HG02852 (cell line): ENCODE data around the gene SLC22A7.
"Not testable (repeated sequence)": the region's sequence is repeated elsewhere in the genome, so short reads cannot be mapped to it uniquely, and the experiment has no call there.

Experiments
- ATAC-seq: cut with Tn5 transposase; IDR thresholded peaks from one replicate; pipeline ENCODE4 v1.9.1; 2021; ENCODE audit warnings: mild to moderate bottlenecking, moderate library complexity; ENCODE audit not compliant: unreplicated experiment

Gene SLC22A7

GRCh38 chr6:43299338-43300293 is 1.6 kb downstream of the SLC22A7 start:
- no peak for ATAC-seq

GRCh38 chr6:43301081-43301870 is 3.2 kb downstream of the SLC22A7 start:
- no peak for ATAC-seq

- ATAC-seq = no peak
These were observed 4.1 kb downstream of the SLC22A7 start for GRCh38 chr6:43302126-43302525.

- ATAC-seq = not testable (repeated sequence)
These were observed 4.9 kb downstream of the SLC22A7 start for GRCh38 chr6:43303006-43303405.

- no peak for ATAC-seq
These were observed 5.8 kb downstream of the SLC22A7 start for GRCh38 chr6:43303751-43304331.

- ATAC-seq = no peak
These were observed 6.3 kb downstream of the SLC22A7 start for GRCh38 chr6:43304361-43304760.

GRCh38 chr6:43304882-43305281 is 6.8 kb downstream of the SLC22A7 start:
- no peak for ATAC-seq

GRCh38 chr6:43306086-43306485 is 8.0 kb downstream of the SLC22A7 start:
- ATAC-seq = no peak

GRCh38 chr6:43307451-43308100 is 9.5 kb downstream of the SLC22A7 start:
- no peak for ATAC-seq

GRCh38 chr6:43308101-43308989 is 10.3 kb downstream of the SLC22A7 start, which contains the start of gene CRIP3:
TSS of gene CRIP3 (minus strand) at chr6:43308826. CDS start at chr6:43308792, 34 bp downstream.
- peak; percentile 51 for ATAC-seq

- no peak for ATAC-seq
These were observed 11.0 kb downstream of the SLC22A7 start for GRCh38 chr6:43308990-43309477.

GRCh38 chr6:43310134-43310533 is 12.1 kb downstream of the SLC22A7 start:
- ATAC-seq = no peak

GRCh38 chr6:43310624-43311023 is 12.6 kb downstream of the SLC22A7 start:
- no peak for ATAC-seq

- no peak for ATAC-seq
These were observed 13.6 kb downstream of the SLC22A7 start for GRCh38 chr6:43311666-43312065.

GRCh38 chr6:43313813-43314212 is 15.8 kb downstream of the SLC22A7 start:
- ATAC-seq = no peak

GRCh38 chr6:43318011-43318410 is 20.0 kb downstream of the SLC22A7 start:
- ATAC-seq = no peak

- no peak for ATAC-seq
These were observed 27.8 kb downstream of the SLC22A7 start for GRCh38 chr6:43325876-43326275.

- ATAC-seq = no peak
These were observed 30.5 kb downstream of the SLC22A7 start for GRCh38 chr6:43328528-43328927.

GRCh38 chr6:43331470-43331869 is 33.4 kb downstream of the SLC22A7 start:
- no peak for ATAC-seq

GRCh38 chr6:43331891-43332290 is 33.8 kb downstream of the SLC22A7 start:
- no peak for ATAC-seq
